ENCODE data around the gene FGFR4. TPM values are rescaled to one million over a fixed set of nuclear protein-coding genes. Genes with fewer than 3 reads are reported as not detected.

Gene FGFR4
- total RNA-seq, 2 donors from 2014 or later: 33.7 to 63.9 TPM

DNA sequence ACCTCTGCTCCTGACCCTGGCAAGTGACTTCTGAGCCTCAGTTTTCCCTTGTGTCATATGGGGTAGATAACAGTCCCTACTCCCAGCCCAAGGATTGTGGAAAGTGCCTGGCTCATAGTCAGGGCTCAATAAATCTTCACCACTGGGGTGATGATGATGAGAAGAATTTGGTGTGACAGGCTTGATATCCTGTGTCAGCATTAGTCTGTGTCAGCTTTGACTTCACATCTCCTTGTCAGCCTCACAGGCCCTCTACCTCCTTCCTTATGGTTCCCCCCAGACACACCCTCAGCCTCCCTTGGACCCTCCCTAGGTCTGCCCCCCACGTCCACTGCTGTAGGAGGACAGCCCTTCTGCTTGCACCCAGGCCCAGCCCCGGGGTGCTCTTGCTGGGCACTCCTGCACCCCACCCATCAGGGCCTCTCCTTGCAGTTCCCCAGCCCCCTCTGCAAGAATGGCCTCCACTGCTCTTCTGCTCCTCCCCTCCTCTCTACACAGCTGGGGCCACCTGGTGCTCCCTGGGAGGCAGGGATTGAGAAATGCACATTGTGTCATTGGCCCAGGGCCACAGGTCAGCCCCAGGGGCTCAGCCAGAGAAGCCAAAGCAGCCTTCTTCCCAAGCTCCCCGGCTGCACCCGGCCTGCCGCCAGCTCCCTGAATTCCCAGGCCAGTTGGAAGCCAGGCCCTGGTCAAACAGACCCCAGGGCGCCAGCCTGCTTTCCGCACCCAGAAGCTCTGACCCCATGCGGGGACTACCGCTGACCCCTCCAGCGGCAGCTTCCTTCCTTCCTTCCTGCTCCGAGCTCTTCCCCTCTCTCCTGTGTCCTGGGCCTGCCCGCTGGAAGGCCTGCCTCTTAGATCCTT, 7.7 kb downstream of the FGFR4 start:
- DNase-seq (peak; percentile 65 to 81 (median 76)), ATAC-seq (peak; percentile 84)
- H3K27me3 ChIP-seq: no peaks in the 10 kb centered on the region
- peaks cover 73% of the 10 kb centered on the region for H3K4me1 ChIP-seq
- 28 to 41% methylated on average over 10 to 12 of the region's 12 CpGs for WGBS, 2 donors
- no peak overlapping the region for H3K4me3 ChIP-seq
- H3K36me3 ChIP-seq (replicated peaks in 1 of 2; ENCODE audit: insufficient read depth in 1 of 2, low read depth in 2 of 2): peaks cover 0 to 9% of the 10 kb centered on the region in 2 donors
- peak overlapping the region; percentile 65 to 78 (median 69) for H3K27ac ChIP-seq
- no peaks in the 10 kb centered on the region for H3K9me3 ChIP-seq
- intact Hi-C loops (cut with DNase I): loop anchor here (10.0 kb wide), 1 partner anchor 440 kb away; no protein-coding TSS in a partner anchor
- TF ChIP-seq, protein P1, sequence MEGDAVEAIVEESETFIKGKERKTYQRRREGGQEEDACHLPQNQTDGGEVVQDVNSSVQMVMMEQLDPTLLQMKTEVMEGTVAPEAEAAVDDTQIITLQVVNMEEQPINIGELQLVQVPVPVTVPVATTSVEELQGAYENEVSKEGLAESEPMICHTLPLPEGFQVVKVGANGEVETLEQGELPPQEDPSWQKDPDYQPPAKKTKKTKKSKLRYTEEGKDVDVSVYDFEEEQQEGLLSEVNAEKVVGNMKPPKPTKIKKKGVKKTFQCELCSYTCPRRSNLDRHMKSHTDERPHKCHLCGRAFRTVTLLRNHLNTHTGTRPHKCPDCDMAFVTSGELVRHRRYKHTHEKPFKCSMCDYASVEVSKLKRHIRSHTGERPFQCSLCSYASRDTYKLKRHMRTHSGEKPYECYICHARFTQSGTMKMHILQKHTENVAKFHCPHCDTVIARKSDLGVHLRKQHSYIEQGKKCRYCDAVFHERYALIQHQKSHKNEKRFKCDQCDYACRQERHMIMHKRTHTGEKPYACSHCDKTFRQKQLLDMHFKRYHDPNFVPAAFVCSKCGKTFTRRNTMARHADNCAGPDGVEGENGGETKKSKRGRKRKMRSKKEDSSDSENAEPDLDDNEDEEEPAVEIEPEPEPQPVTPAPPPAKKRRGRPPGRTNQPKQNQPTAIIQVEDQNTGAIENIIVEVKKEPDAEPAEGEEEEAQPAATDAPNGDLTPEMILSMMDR (IDR thresholded peaks at IDR 0.05): no peak
- TF ChIP-seq POLR2A (IDR thresholded peaks at IDR 0.05): no peak

DNA sequence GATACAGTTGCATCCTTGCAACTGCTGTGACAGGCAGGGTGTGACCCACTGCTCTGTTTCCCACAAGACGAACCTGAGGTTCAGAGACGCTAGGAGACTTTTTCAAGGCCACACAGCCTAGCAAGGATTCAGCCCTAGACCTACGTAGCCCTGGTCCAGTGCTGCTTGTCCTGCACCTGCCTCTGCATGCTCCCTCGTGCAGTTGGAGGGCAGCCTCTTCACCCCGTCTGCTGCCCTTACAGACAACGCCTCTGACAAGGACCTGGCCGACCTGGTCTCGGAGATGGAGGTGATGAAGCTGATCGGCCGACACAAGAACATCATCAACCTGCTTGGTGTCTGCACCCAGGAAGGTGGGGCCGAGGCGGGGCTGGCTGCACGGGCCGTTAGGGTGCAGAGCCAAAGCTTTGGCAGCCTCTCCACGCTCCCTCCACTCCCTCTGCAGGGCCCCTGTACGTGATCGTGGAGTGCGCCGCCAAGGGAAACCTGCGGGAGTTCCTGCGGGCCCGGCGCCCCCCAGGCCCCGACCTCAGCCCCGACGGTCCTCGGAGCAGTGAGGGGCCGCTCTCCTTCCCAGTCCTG, 8.5 kb downstream of the FGFR4 start:
- TF ChIP-seq, protein P1 (IDR thresholded peaks at IDR 0.05): no peak
- TF ChIP-seq POLR2A (IDR thresholded peaks at IDR 0.05): no peak
- WGBS, 2 donors: 71 to 73% methylated on average over 5 to 28 of the region's 28 CpGs
- Histone ChIP-seq H3K36me3 (replicated peaks in 1 of 2; ENCODE audit: insufficient read depth in 1 of 2, low read depth in 2 of 2) (peaks cover 0 to 9% of the 10 kb centered on the region in 2 donors), H3K4me3 (no peak overlapping the region), H3K4me1 (peaks cover 69% of the 10 kb centered on the region), H3K27me3 (no peaks in the 10 kb centered on the region), H3K9me3 (no peaks in the 10 kb centered on the region), H3K27ac (peak overlapping the region; percentile 65 to 78 (median 69))
- no peak for DNase-seq
- ATAC-seq: peak; percentile 5
- intact Hi-C loops (cut with DNase I): loop anchor here (10.0 kb wide), 1 partner anchor 440 kb away; no protein-coding TSS in a partner anchor

DNA sequence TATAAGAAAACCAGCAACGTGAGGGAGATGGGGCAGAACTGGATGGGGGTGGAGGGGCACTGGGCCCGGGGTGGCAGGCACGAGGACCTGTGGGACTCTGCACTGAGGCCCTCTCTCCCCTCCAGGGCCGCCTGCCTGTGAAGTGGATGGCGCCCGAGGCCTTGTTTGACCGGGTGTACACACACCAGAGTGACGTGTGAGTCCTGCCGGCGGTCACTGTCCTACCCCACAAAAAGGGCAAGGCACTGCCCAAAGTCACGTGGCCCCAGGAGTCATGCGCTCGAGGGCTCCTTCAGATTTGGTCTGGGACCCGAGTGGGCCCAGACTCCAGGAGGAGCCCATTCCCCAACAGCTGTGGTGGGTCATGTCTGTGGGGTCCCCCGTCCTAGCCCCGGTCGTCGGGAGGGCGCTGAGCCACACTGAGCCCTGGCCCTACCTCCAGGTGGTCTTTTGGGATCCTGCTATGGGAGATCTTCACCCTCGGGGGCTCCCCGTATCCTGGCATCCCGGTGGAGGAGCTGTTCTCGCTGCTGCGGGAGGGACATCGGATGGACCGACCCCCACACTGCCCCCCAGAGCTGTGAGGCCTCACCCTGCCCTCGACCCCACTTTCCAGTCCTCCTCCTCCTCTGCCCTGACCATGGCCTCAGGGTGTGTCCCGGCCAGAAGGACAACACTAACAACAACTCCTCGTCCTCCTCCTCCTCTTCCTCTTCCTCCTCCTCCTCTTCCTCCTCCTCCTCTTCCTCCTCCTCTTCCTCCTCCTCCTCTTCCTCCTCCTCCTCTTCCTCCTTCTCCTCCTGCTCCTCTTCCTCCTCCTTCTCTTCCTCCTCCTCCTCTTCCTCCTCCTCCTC, 9.7 kb downstream of the FGFR4 start:
- WGBS, 2 donors: 85 to 86% methylated on average over 15 to 26 of the region's 29 CpGs
- Histone ChIP-seq H3K27ac (peak overlapping the region in 2 of 4 donors; percentile 71 to 78), H3K4me1 (peaks cover 65% of the 10 kb centered on the region), H3K36me3 (replicated peaks in 1 of 2; ENCODE audit: insufficient read depth in 1 of 2, low read depth in 2 of 2) (peaks cover 0 to 9% of the 10 kb centered on the region in 2 donors), H3K9me3 (no peaks in the 10 kb centered on the region), H3K4me3 (no peak overlapping the region), H3K27me3 (no peaks in the 10 kb centered on the region)
- no peak for DNase-seq
- no peak for TF ChIP-seq POLR2A (IDR thresholded peaks at IDR 0.05)
- TF ChIP-seq, protein P1 (IDR thresholded peaks at IDR 0.05): no peak
- no peak for ATAC-seq
- intact Hi-C loops (cut with DNase I): loop anchor here (10.0 kb wide), 1 partner anchor 442 kb away; no protein-coding TSS in a partner anchor

DNA sequence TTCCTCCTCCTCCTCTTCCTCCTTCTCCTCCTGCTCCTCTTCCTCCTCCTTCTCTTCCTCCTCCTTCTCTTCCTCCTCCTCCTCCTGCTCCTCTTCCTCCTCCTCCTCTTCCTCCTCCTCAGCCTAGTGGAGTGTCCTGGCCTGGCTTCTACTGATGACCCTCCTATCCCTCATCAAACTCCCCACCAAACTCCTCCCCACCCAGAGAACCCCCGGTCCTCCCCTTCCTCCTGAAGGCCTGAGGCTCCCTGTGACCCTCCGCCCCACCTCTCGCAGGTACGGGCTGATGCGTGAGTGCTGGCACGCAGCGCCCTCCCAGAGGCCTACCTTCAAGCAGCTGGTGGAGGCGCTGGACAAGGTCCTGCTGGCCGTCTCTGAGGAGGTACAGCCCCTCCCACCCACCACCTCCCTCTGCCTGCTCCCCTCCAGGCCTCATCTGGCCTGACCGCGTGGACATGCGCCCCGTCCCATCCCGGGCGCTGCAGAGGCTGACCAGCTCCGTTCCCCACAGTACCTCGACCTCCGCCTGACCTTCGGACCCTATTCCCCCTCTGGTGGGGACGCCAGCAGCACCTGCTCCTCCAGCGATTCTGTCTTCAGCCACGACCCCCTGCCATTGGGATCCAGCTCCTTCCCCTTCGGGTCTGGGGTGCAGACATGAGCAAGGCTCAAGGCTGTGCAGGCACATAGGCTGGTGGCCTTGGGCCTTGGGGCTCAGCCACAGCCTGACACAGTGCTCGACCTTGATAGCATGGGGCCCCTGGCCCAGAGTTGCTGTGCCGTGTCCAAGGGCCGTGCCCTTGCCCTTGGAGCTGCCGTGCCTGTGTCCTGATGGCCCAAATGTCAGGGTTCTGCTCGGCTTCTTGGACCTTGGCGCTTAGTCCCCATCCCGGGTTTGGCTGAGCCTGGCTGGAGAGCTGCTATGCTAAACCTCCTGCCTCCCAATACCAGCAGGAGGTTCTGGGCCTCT, 10.6 kb downstream of the FGFR4 start:
- WGBS, 2 donors: 72 to 81% methylated on average over 21 to 29 of the region's 30 CpGs
- H3K27ac ChIP-seq: peak overlapping the region in 1 of 4 donors; percentile 41

More for the DNA sequence above, 10.6 kb downstream of the FGFR4 start:
- Histone ChIP-seq H3K27me3 (no peaks in the 10 kb centered on the region), H3K36me3 (replicated peaks in 1 of 2; ENCODE audit: insufficient read depth in 1 of 2, low read depth in 2 of 2) (peaks cover 0 to 9% of the 10 kb centered on the region in 2 donors), H3K4me1 (peaks cover 61% of the 10 kb centered on the region), H3K9me3 (no peaks in the 10 kb centered on the region), H3K4me3 (no peak overlapping the region)
- TF ChIP-seq, protein P1 (IDR thresholded peaks at IDR 0.05): no peak
- TF ChIP-seq POLR2A (IDR thresholded peaks at IDR 0.05): no peak
- no peak for DNase-seq
- no peak for ATAC-seq
- intact Hi-C loops (cut with DNase I): loop anchor here (10.0 kb wide), 1 partner anchor 442 kb away; no protein-coding TSS in a partner anchor

Data from body of pancreas (tissue), 4 donors.